HCT116 (cell line): ENCODE data around the gene TRAPPC4. TPM values are rescaled to one million over a fixed set of nuclear protein-coding genes. Genes with fewer than 3 reads are reported as not detected.

Source experiments
- ATAC-seq: fragments of 200-7000 bp; cut with Tn5 transposase; 2 replicates; pipeline ENCODE4 v1.9.1; 2020; ENCODE audit warnings: mild to moderate bottlenecking, moderate library complexity
- BruUV-seq: library from RNA; stranded (reverse); fragments of 400-500 nt; replicated peaks from 2 replicates; lab custom pipeline; 2021; lab: Mats Ljungman, UMichigan
- CTCF ChIA-PET: fragments of 300-600 bp; sonication (Branson Sonifier 250); formaldehyde crosslinking; loops from one replicate; lab custom pipeline; 2021; ENCODE audit warnings: antibody characterized with exemption; lab: Charles Lee
- POLR2A ChIA-PET: fragments of 300-600, 350-600 bp; sonication (Branson Sonifier 250); formaldehyde crosslinking; loops from one replicate; lab custom pipeline; 2021; ENCODE audit warnings: antibody characterized with exemption; lab: Charles Lee
- RAD21 ChIA-PET, 2 experiments: fragments of 300-600 bp; sonication (Branson Sonifier 250); formaldehyde crosslinking; loops; one replicate each; lab custom pipeline; 2023; ENCODE audit warnings: low total read pairs in 2 of 2; ENCODE audit not compliant: uncharacterized antibody in 2 of 2, unreplicated experiment in 2 of 2, low non-redundant PET in 1 of 2; lab: Charles Lee
- DNase-seq: peaks from one replicate; pipeline ENCODE4 v3.0.0-alpha.2; 2010; ENCODE audit warnings: low read depth, low spot score
- H2AFZ ChIP-seq: fragments of 200-600 bp; shearing (Covaris generic), sonication (generic); 2 replicates; pipeline ENCODE4 v1.6.1; 2017; ENCODE audit warnings: low read depth, mixed run types, mixed read lengths, antibody characterized with exemption, low read length; ENCODE audit not compliant: poor library complexity, severe bottlenecking
- H3K27ac ChIP-seq: 2 replicates; pipeline ENCODE4 v1.5.1; 2012; ENCODE audit warnings: low read depth, low read length
- H3K27me3 ChIP-seq: fragments of 200-600 bp; sonication (generic); 2 replicates; pipeline ENCODE4 v1.6.1; 2016; ENCODE audit warnings: mixed run types, low read length, mixed read lengths; ENCODE audit not compliant: insufficient read depth
- H3K36me3 ChIP-seq, 2 experiments: fragments of 200-500 bp in 1 of 2; fragments of 200-600 bp in 1 of 2; sonication (Bioruptor generic) in 1 of 2; sonication (generic) in 1 of 2; 2 replicates each; pipeline versions ENCODE4 v1.5.1 to v1.6.1; 2014 to 2016; ENCODE audit warnings: low read length in 2 of 2, inconsistent platforms in 1 of 2, mixed read lengths in 1 of 2, mixed run types in 1 of 2; ENCODE audit not compliant: insufficient read depth in 2 of 2, control insufficient read depth in 1 of 2
- H3K4me1 ChIP-seq, 2 experiments: fragments of 200-600 bp in 1 of 2; sonication (generic) in 1 of 2; 2 replicates each; pipeline versions ENCODE4 v1.5.1 to v1.6.1; 2012 to 2017; ENCODE audit warnings: low read length in 2 of 2, inconsistent platforms in 1 of 2, mild to moderate bottlenecking in 1 of 2, mixed read lengths in 1 of 2, mixed run types in 1 of 2, moderate library complexity in 1 of 2; ENCODE audit not compliant: insufficient read depth in 2 of 2, control insufficient read depth in 1 of 2
- H3K4me2 ChIP-seq: fragments of 200-600 bp; sonication (generic); 2 replicates; pipeline ENCODE4 v1.6.1; 2017; ENCODE audit warnings: mixed run types, low read length, mixed read lengths
- H3K4me3 ChIP-seq, 2 experiments: fragments of 200-600 bp in 1 of 2; sonication (generic) in 1 of 2; replicated peaks in 1 of 2; 2 replicates each; pipeline ENCODE4 v1.5.1; 2011 to 2016; ENCODE audit warnings: low read length in 2 of 2, control low read depth in 1 of 2, low read depth in 1 of 2, mild to moderate bottlenecking in 1 of 2, mixed read lengths in 1 of 2, mixed run types in 1 of 2
- H3K79me2 ChIP-seq: fragments of 200-600 bp; sonication (generic); 2 replicates; pipeline ENCODE4 v1.6.1; 2017; ENCODE audit warnings: mild to moderate bottlenecking, mixed run types, low read length, moderate library complexity, mixed read lengths; ENCODE audit not compliant: insufficient read depth
- H3K9ac ChIP-seq: fragments of 200-600 bp; sonication (generic); 2 replicates; pipeline ENCODE4 v1.6.1; 2016; ENCODE audit warnings: low read length, mixed read lengths
- H3K9me2 ChIP-seq: fragments of 200-600 bp; sonication (generic), shearing (Covaris generic); 2 replicates; pipeline ENCODE4 v1.6.1; 2017; ENCODE audit warnings: mixed run types, mild to moderate bottlenecking, moderate library complexity; ENCODE audit not compliant: insufficient read depth
- H3K9me3 ChIP-seq, 2 experiments: fragments of 200-500 bp in 1 of 2; fragments of 200-600 bp in 1 of 2; sonication (Bioruptor generic) in 1 of 2; sonication (generic) in 1 of 2; 2 replicates each; pipeline ENCODE4 v1.6.1; 2014 to 2017; ENCODE audit warnings: low read length in 2 of 2, mixed read lengths in 2 of 2, inconsistent platforms in 1 of 2, low read depth in 1 of 2, mild to moderate bottlenecking in 1 of 2, mixed run types in 1 of 2, moderate library complexity in 1 of 2; ENCODE audit not compliant: control insufficient read depth in 1 of 2, insufficient read depth in 1 of 2
- H4K20me1 ChIP-seq: fragments of 200-600 bp; sonication (generic), shearing (Covaris generic); 2 replicates; pipeline ENCODE4 v1.6.1; 2017; ENCODE audit warnings: mixed run types, mild to moderate bottlenecking, moderate library complexity; ENCODE audit not compliant: insufficient read depth
- CBX3 ChIP-seq: IDR thresholded peaks from 2 replicates; pipeline ENCODE4 v1.6.1; 2012; ENCODE audit warnings: low read depth
- CEBPB ChIP-seq: IDR thresholded peaks from 2 replicates; pipeline ENCODE4 v1.6.1; 2012; ENCODE audit warnings: low read depth
- ELF1 ChIP-seq: IDR thresholded peaks from 2 replicates; pipeline ENCODE4 v1.6.1; 2012; ENCODE audit warnings: low read depth, borderline replicate concordance
- EZH2 ChIP-seq: fragments of 200-600 bp; sonication (generic); IDR thresholded peaks from 2 replicates; pipeline ENCODE4 v1.6.1; 2017; ENCODE audit warnings: antibody characterized with exemption, mixed run types
- FOSL1 ChIP-seq: IDR thresholded peaks from 2 replicates; pipeline ENCODE4 v1.6.1; 2012; ENCODE audit warnings: low read depth
- JUND ChIP-seq: IDR thresholded peaks from 2 replicates; pipeline ENCODE4 v1.6.1; 2012
- POLR2A ChIP-seq: IDR thresholded peaks from 2 replicates; pipeline ENCODE4 v1.7.0; 2011; ENCODE audit warnings: borderline replicate concordance; ENCODE audit not compliant: insufficient read depth, insufficient read length; ENCODE audit errors: extremely low read depth
- POLR2AphosphoS5 ChIP-seq: IDR thresholded peaks from 2 replicates; pipeline ENCODE4 v1.6.1; 2011; ENCODE audit warnings: mild to moderate bottlenecking, low read depth, low read length, moderate library complexity
- SIN3A ChIP-seq: IDR thresholded peaks from 2 replicates; pipeline ENCODE4 v1.6.1; 2012; ENCODE audit warnings: low read depth
- SP1 ChIP-seq: IDR thresholded peaks from 2 replicates; pipeline ENCODE4 v1.6.1; 2012; ENCODE audit warnings: low read depth
- TCF7L2 ChIP-seq: IDR thresholded peaks from 2 replicates; pipeline ENCODE4 v1.7.0; 2011; ENCODE audit warnings: borderline replicate concordance, inconsistent platforms; ENCODE audit not compliant: insufficient read depth, insufficient read length; ENCODE audit errors: extremely low read depth
- ZFX ChIP-seq: fragments of 450-650 bp; IDR thresholded peaks from 2 replicates; pipeline ENCODE4 v1.6.1; 2017
- ZNF274 ChIP-seq: fragments of 200-500 bp; sonication (Bioruptor generic); IDR thresholded peaks from 2 replicates; pipeline ENCODE4 v1.6.1; 2014; ENCODE audit warnings: mild to moderate bottlenecking, low read depth, low read length, inconsistent platforms
- intact Hi-C: fragments of 100-400 bp; cut with micrococcal nuclease; formaldehyde crosslinking; loops from 2 replicates; pipeline ENCODE4 v1.10.0; 2022
- total RNA-seq: library from RNA; stranded (reverse); gene quantifications from one replicate; pipeline ENCODE4 v1.2.1, GENCODE V29; 2021; ENCODE audit not compliant: unreplicated experiment
- TF ChIP-seq, protein P1 (sequence below): IDR thresholded peaks from 2 replicates; pipeline ENCODE4 v1.6.1; 2012
- TF ChIP-seq, protein P2 (sequence below): IDR thresholded peaks from 2 replicates; pipeline ENCODE4 v1.6.1; 2012; ENCODE audit warnings: low read depth
- TF ChIP-seq, protein P3 (sequence below): IDR thresholded peaks from 2 replicates; pipeline ENCODE4 v1.6.1; 2011; ENCODE audit warnings: mild to moderate bottlenecking, low read length, moderate library complexity; ENCODE audit not compliant: insufficient replicate concordance; ENCODE audit errors: extremely low read depth
- TF ChIP-seq, protein P4 (sequence below), 3 experiments: fragments of 200-600 bp in 1 of 3; sonication (generic) in 1 of 3; IDR thresholded peaks in 2 of 3; conservative IDR thresholded peaks in 1 of 3; 2 replicates each; pipeline ENCODE4 v1.5.1; 2012 to 2017; ENCODE audit warnings: low read depth in 2 of 3, low read length in 2 of 3, antibody characterized with exemption in 1 of 3, borderline replicate concordance in 1 of 3, control low read depth in 1 of 3, mild to moderate bottlenecking in 1 of 3, mixed read lengths in 1 of 3, mixed run types in 1 of 3, moderate library complexity in 1 of 3; ENCODE audit not compliant: insufficient read depth in 1 of 3

Gene TRAPPC4
- total RNA-seq, 1 experiment from 2014 or later: 61.6 TPM

- ChIA-PET POLR2A (interaction anchor here (0.7 to 1.5 kb wide), 2 partner anchors 73 to 107 kb away, joined by 3 read pairs; partner anchors contain the start of gene HINFP), RAD21 (no interaction called here), CTCF (no interaction called here)
- no peak for ATAC-seq
- BruUV-seq: no TSS peak
- Histone ChIP-seq H3K27ac (peak overlapping the region; percentile 96; the same call in 1 of the 2 replicates), H2AFZ (no peak overlapping the region), H4K20me1 (no peaks in the 10 kb centered on the region), H3K4me2 (no peak overlapping the region), H3K79me2 (peaks cover 44% of the 10 kb centered on the region), H3K36me3 (peaks cover 33 to 65% of the 10 kb centered on the region in 2 experiments), H3K27me3 (no peaks in the 10 kb centered on the region), H3K9me2 (no peaks in the 10 kb centered on the region), H3K4me3 (no peak overlapping the region), H3K4me1 (peaks cover 10 to 18% of the 10 kb centered on the region in 2 experiments; a peak in 3 of 4 replicates), H3K9me3 (no peaks in the 10 kb centered on the region), H3K9ac (no peak overlapping the region)
- no peak for DNase-seq
- intact Hi-C loops: no loop called here
- TF ChIP-seq SIN3A: 0 out of 2 replicates have a peak, but pooled peaks have one; percentile 40
- TF ChIP-seq, protein P1, sequence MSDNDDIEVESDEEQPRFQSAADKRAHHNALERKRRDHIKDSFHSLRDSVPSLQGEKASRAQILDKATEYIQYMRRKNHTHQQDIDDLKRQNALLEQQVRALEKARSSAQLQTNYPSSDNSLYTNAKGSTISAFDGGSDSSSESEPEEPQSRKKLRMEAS: no peak
- TF ChIP-seq, protein P2, sequence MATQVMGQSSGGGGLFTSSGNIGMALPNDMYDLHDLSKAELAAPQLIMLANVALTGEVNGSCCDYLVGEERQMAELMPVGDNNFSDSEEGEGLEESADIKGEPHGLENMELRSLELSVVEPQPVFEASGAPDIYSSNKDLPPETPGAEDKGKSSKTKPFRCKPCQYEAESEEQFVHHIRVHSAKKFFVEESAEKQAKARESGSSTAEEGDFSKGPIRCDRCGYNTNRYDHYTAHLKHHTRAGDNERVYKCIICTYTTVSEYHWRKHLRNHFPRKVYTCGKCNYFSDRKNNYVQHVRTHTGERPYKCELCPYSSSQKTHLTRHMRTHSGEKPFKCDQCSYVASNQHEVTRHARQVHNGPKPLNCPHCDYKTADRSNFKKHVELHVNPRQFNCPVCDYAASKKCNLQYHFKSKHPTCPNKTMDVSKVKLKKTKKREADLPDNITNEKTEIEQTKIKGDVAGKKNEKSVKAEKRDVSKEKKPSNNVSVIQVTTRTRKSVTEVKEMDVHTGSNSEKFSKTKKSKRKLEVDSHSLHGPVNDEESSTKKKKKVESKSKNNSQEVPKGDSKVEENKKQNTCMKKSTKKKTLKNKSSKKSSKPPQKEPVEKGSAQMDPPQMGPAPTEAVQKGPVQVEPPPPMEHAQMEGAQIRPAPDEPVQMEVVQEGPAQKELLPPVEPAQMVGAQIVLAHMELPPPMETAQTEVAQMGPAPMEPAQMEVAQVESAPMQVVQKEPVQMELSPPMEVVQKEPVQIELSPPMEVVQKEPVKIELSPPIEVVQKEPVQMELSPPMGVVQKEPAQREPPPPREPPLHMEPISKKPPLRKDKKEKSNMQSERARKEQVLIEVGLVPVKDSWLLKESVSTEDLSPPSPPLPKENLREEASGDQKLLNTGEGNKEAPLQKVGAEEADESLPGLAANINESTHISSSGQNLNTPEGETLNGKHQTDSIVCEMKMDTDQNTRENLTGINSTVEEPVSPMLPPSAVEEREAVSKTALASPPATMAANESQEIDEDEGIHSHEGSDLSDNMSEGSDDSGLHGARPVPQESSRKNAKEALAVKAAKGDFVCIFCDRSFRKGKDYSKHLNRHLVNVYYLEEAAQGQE: no peak
- 0 out of 2 replicates have a peak, but pooled peaks have one; percentile 0 for TF ChIP-seq FOSL1
- no peak for TF ChIP-seq CEBPB
- TF ChIP-seq, protein P3, sequence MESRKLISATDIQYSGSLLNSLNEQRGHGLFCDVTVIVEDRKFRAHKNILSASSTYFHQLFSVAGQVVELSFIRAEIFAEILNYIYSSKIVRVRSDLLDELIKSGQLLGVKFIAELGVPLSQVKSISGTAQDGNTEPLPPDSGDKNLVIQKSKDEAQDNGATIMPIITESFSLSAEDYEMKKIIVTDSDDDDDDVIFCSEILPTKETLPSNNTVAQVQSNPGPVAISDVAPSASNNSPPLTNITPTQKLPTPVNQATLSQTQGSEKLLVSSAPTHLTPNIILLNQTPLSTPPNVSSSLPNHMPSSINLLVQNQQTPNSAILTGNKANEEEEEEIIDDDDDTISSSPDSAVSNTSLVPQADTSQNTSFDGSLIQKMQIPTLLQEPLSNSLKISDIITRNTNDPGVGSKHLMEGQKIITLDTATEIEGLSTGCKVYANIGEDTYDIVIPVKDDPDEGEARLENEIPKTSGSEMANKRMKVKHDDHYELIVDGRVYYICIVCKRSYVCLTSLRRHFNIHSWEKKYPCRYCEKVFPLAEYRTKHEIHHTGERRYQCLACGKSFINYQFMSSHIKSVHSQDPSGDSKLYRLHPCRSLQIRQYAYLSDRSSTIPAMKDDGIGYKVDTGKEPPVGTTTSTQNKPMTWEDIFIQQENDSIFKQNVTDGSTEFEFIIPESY: no peak
- no peak for TF ChIP-seq JUND
- TF ChIP-seq ZFX: no peak
- TF ChIP-seq SP1: no peak
- no peak for TF ChIP-seq TCF7L2
- TF ChIP-seq CBX3: no peak
- no peak for TF ChIP-seq ELF1
- TF ChIP-seq ZNF274: no peak
- TF ChIP-seq POLR2AphosphoS5: peak; percentile 60
- no peak for TF ChIP-seq EZH2
- TF ChIP-seq POLR2A: no peak
- TF ChIP-seq, protein P4, sequence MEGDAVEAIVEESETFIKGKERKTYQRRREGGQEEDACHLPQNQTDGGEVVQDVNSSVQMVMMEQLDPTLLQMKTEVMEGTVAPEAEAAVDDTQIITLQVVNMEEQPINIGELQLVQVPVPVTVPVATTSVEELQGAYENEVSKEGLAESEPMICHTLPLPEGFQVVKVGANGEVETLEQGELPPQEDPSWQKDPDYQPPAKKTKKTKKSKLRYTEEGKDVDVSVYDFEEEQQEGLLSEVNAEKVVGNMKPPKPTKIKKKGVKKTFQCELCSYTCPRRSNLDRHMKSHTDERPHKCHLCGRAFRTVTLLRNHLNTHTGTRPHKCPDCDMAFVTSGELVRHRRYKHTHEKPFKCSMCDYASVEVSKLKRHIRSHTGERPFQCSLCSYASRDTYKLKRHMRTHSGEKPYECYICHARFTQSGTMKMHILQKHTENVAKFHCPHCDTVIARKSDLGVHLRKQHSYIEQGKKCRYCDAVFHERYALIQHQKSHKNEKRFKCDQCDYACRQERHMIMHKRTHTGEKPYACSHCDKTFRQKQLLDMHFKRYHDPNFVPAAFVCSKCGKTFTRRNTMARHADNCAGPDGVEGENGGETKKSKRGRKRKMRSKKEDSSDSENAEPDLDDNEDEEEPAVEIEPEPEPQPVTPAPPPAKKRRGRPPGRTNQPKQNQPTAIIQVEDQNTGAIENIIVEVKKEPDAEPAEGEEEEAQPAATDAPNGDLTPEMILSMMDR (IDR thresholded peaks at IDR 0.05 in 2 of 3, conservative IDR thresholded peaks at IDR 0.05 in 1 of 3; ENCODE audit: borderline replicate concordance in 1 of 3, insufficient read depth in 1 of 3, low read depth in 2 of 3, low read length in 2 of 3): no peak
Observed at GRCh38 chr11:119014209-119014924, 4.2 kb upstream of the TRAPPC4 start.
